KBM-7 (cell line): ENCODE measurements around the gene CDYL.

Source experiments
- DNase-seq: peaks from one replicate; pipeline ENCODE4 v3.0.0-alpha.2; 2015
- in situ Hi-C: fragments of 300-500 bp; cut with MboI; formaldehyde crosslinking; loops from 2 replicates; pipeline ENCODE4 v1.14.3; 2020; ENCODE audit warnings: low sequenced_read_pairs, low pct_unique_long_range_greater_than_20kb, mixed read lengths

Gene CDYL, protein sequence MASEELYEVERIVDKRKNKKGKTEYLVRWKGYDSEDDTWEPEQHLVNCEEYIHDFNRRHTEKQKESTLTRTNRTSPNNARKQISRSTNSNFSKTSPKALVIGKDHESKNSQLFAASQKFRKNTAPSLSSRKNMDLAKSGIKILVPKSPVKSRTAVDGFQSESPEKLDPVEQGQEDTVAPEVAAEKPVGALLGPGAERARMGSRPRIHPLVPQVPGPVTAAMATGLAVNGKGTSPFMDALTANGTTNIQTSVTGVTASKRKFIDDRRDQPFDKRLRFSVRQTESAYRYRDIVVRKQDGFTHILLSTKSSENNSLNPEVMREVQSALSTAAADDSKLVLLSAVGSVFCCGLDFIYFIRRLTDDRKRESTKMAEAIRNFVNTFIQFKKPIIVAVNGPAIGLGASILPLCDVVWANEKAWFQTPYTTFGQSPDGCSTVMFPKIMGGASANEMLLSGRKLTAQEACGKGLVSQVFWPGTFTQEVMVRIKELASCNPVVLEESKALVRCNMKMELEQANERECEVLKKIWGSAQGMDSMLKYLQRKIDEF

DNA sequence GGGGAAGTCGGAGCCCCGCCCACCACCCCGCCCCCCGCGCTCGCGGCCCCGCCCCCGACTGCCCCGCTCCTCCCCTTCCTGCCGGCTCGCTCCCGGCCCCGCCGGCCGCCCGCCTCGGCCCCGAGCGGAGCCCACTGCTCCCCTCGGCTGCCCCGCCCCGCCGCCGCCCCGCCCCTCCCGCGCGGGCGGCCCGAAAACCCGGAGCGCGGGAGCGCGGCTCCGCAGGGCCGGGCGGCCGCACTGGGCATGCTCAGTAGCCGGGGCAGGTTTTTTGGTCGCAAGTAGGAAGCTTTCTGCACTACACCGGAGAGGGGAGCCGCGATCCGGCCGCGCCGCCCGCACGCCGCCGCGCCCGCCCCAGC is at the start of gene CDYL:
Gene CDYL (plus strand): TSS at position 274 of the 362 bp plus-strand sequence. CDS start 380 bp downstream, outside the sequence.
- DNase-seq, result peak; percentile 64

DNA sequence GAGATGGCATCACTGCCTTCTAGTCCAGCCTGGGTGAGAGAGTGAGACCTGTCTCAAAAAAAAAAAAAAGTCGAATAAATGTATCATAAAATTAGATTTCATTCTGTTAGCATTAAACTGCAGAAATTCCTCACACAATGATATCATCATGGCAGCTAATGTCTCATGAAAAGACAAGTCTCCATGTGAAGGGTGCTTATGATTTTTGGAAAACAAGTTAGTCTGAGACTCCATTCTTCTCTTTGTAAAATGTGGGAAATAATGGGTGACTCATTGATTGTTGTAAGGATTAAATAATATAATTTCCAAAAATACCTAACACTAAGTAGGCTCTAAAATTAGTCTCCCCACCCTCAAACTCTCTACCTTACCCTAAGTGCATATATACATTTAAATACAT is 49.6 kb upstream of the CDYL start:
- in situ Hi-C loops, result no loop called here
- no peak for DNase-seq

More for the DNA sequence above, at the start of gene CDYL:
- in situ Hi-C loops, result no loop called here

DNA sequence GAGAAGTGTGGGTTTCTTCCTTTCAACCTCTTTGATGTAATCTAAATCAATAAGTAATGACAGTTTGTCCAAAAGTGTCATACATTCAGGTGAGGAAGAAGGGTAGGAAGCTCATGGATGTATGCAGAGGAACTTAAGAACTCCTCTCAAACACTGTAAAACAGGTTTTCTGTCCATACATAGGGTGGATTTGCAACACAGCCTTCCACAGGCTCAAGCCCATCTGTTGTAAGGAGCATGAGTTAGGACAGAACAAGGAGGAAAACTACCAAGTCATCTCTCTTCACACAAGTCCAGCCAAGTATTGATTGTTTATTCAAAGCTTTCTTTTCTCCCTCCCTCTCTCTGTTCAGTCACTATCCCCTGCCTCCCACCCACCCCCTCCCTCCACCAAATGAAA is 49.0 kb upstream of the CDYL start:
- in situ Hi-C loops, result no loop called here
- no peak for DNase-seq

DNA sequence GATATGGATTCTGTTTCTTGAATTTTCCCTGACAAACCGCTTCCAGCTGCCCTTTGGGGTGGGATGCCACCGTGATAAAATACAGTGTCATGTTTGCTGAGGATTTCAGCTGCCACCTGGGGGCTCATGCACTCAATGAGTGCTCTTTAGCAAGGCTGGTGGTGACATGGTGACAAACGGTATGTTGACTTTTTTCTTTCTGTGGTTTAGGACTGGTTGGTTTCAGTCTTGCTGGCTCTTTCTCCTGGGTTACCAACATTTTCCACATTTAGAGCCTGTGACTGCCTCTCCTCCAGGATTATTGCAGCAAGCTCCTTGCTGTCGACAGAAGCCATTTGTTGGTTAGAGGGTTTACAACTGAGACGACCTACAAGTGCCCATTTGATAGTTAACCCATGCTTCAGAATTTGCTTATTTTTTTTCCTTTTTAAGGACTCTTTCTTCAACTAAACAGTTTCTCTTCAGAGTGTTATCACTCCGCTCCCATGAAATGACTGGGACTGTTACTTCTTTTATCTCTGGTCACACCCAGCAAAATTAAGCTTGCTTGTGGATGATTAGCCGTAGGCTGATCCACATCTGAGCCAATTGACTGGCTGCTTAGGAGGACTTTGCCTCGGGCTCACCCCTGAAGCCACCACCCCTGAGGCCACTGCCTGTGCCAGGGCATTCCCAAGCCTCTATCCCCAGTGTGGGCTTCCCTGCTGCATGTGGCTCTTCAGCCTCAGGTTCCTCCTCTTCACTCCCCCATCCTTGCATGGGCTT is 48.4 kb upstream of the CDYL start:
- DNase-seq, result peak; percentile 40
- in situ Hi-C loops, result no loop called here

DNA sequence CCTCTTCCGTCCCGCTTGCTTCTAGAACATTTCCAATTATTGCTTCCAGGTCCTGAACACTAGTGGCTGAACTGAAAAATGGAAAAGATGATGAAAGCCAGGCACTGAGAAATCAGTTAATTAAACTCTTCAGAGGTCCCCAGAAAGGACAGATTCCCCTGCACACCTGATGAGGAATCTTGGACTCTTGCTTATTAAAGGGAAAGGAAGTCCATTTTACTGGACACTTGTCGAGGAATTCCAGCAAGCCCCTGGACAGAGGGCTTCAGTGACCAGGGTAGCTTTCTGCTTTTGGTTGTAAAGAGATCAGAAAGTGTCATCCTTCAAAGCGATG is 47.8 kb upstream of the CDYL start:
- no peak for DNase-seq
- in situ Hi-C loops, result no loop called here

DNA sequence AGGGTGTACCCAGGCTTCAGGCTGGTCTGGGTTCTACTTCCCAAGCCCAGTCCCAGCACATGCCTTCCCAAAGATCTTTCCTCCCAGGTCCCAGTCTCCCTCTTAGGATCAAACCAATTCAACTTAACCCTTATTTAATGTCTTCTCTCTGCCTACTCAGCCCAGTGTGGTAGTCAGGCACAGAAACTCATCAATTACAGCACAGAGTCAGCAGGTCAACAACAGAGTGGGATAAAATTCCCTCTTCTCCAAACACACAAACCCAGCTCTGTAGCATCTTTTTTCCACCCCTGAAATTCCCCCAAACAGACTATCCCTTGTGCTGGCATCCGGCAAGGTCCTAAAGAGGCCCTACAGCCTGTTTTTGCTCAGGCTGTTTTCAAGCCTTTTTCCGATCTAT is 47.3 kb upstream of the CDYL start:
- in situ Hi-C loops, result no loop called here
- no peak for DNase-seq

DNA sequence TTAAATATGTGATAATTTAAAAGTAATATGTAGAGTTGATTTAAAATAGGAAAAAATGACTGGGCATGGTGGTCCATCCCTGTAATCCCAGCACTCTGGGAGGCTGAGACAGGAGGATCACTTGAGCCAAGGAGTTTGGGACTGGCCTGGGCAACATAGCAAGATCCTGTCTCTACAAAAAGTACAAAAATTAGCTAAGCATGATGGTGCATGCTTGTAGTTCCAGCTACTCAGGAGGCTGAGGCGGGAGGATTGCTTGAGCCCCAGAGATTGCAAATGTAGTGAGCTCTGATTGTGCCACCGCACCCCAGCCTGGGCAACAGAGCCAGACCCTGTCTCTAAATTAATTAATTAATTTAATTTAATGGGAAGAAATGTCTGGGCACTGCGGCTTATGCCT is 44.2 kb upstream of the CDYL start:
- no peak for DNase-seq
- in situ Hi-C loops, result no loop called here

DNA sequence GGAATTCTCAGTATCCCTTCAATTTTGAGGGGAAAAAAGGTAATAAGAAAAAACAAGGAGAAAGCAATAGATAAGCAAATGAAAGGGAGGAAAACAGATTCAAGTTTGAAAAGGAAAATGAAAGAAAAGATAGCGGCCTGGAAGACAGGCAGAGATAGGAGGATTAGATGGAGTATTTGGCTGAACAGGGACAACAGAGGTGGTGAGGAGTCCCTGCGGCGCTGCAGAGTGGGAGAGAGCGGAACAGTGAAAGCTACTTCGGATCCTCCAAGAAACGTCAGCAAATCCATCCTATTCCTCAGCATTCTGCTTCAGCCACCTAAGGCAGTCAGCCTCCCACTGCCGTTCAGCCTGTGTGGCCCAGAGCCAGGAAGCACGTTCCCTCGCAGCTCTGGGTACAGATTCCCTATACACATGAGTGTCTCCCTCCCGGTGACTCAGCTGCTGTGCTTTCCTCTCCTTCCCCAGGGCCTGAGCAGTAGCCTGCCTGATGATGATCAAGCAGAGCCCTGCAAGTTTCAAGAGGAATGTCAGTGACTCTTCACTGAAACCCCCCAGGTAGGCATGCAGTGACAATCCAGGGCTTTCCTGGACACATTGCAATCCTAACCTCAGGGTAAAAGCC is 43.4 kb upstream of the CDYL start:
- DNase-seq, result no peak
- in situ Hi-C loops, result no loop called here

DNA sequence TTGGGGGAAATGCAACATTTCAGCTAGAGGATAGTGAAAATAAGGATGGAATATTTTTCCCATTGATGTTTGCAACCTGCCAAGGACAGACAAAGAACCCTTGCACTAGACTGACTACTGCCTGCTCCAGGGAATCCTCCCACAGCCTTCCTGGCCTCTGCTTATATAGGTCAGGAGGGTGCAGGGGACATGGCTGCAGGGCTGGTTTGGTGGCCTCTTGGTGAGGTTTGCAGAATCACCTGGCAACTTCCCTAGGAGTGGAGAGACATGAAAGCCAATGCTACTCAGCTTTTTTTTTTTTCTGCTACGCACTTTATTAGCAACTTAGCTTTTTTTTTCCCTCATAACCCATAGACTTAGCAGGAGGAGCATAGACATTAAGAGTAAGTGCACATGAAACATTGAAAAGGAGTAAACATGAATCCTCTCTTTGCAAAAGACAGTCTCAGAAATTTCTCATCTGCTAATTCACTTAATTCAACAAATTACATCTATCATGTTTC is 39.8 kb upstream of the CDYL start:
- DNase-seq, result no peak
- in situ Hi-C loops, result no loop called here

DNA sequence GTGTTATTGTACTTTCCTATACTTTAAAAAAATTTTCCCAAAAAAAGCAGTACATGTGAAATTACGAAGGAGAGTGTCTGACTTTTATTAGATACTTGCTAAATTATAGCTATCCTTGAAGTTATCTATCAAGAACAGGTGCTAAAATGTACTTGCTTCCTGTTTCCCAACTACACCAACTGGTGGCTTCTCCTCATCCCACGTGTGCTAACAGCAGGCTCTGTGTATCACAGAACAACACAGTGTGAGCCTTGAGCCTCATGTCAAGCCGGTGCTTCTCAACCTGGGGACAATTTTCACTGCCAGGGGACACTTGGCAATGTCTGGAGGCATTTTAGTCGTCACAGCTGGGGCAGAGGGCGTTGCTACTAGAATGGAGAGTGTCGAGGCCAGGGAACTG is 36.2 kb upstream of the CDYL start:
- DNase-seq, result no peak
- in situ Hi-C loops, result no loop called here

DNA sequence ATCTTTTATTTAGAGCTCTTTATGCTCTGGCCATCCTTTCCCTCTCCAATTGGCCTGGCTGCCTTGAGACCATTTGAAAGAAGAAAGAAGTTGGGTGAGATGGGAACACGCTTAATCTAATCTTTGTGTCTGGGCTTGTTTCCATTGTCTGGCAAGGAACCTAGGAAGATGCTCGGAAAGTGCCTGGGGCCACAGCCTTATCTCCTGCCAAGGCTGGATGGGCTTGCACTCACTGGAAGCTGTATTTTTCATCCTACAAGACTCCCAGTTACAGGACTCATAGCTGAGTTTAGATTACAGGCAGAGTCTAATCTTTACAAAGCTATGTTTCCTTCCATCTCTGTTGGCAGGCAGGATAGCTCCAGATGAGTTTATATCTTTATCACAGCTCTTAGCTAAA is 33.1 kb upstream of the CDYL start:
- DNase-seq, result no peak

DNA sequence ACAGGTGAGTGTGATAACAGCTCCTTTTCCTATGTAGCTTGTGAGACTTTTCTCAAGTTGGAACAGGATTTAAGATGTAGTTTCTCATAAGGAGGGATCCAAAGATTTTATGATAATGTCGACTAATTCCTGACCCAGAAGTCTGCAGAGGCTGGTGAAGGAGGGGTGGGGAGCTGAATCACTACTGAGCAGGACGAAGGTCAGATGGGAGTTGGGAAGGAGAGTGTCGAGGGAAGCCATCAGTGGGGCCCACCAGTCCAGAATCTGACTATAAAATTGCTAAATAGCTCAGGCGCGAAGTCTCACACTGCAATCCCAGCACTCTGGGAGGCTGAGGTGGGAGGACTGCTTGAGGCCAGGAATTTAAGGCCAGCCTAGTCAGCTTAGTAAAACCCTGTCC is 32.3 kb upstream of the CDYL start:
- in situ Hi-C loops, result no loop called here

More for the DNA sequence above, 33.1 kb upstream of the CDYL start:
- in situ Hi-C loops, result no loop called here

DNA sequence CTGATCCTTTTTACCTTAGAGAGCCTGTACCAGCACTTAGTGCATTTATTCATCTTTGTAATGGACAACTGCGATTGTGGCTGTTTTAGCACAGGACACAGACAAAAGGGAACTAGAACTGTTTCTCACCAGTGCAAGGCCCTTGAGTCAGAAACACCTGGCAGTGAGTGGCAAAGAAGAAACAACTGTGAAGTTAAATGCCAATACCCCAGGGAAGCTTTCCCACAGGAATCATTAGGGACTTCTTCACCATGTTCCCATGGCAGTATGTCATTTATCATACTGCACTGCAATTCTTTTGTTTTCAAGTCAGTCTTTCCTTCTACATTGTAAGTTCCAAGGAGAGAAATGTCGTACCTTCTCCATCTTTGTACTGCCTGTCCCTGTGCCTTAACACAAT is 28.6 kb upstream of the CDYL start:
- no peak for DNase-seq
- in situ Hi-C loops, result no loop called here

More for the DNA sequence above, 32.3 kb upstream of the CDYL start:
- no peak for DNase-seq

DNA sequence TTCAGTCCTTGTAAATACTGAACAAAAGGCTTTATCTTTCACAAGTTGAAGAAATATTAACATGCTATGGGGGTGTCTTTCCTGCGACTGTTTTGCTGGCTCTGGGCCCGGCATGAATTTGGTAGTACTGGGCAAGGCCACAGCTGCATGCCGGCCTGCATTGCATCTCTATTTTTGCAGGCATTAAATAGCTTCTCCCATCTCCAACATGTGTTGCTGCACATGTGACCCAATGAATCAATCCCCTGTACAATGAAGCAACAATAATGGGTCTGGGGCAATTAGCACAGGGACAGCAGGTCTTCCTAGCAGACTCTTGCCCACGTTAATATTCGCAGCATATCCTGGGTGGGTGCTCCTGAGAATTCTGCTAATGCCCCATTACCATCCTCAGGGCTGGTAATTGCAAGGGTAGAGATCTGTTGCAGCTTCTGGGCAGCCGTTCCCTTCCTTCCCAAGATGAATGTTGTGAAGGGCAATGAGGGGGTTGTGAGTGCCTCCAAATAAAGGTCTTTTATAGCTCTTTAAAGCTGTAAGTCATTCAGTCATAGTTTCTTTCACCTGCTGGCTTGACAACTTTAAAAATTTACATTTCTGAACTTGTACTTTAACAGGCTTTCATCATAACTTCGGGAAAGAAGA is 24.3 kb upstream of the CDYL start:
- DNase-seq, result no peak
- in situ Hi-C loops, result no loop called here

DNA sequence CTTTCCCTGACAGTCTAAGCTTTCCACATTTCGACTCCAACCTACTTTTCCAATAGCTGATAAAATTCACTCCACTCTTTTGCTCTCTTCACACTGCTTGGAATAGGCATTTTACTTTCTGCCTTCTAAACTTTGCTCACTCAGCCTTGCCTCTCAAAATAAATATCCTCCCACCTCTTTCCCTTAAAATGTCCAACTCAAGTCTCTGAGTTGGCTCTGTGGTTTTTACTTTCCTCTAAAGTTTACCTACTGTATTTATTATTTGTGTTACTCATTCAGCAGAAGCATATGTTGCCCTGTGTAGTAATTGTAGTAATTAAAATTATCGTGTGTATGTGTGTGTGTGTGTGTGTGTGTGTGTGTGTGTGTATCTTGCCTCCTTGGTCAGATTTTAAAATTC is 20.0 kb upstream of the CDYL start:
- DNase-seq, result no peak
- in situ Hi-C loops, result no loop called here

DNA sequence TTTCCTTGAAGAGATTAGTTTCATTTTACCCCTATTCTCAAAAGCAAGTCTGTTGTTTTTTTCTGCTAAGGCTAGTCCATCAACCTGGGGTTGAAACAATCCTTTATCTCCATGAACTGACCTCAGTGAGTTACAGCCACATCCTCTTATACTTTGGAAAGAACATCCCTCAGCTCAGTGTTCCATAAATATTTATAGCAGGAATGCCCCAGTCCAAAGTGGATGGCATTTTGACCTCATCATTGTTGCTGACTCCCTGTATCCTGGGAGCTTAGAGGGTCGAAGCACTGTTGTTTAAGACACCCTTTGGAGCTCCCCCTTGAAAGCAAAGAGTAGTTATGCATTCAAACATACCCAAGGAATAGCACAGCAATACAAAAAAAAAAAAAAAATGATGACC is 16.2 kb upstream of the CDYL start:
- in situ Hi-C loops, result no loop called here
- no peak for DNase-seq

DNA sequence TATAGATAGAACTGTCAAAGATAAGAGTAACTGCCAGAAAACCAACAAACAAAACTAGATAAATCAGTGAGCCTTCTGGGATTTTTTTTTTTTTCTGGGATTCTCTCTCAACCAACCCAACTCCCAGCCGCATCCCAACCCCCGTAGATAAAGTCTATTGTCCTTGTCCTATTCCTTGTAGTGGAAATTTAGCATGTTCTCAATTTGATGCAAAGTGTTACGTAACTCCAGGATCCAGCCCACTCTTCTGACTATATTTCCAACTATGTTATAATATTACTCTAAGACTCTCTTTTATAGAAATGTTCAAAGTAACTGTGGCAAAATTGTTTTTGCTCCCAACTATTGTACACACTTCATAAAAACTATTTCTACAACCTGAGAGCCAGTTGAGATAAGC is 15.4 kb upstream of the CDYL start:
- in situ Hi-C loops, result no loop called here
- no peak for DNase-seq

DNA sequence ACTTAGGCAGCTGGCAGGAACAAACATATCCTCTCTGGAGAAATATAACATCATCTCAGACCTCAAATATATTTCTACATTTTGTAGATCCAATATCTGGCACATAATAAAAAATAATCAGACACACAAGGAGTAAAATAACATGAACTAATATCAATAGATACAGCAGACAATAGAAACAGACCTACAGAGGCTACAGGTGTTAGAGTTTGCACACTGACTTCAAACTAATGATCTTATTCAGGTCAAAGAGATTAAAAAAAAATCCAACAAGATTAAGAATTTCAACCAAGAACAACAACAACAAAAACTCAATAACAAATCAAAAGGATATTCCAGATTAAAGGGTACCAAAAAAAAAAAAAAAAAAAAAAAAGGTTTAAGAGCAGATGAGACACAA is 13.9 kb upstream of the CDYL start:
- no peak for DNase-seq
- in situ Hi-C loops, result no loop called here

DNA sequence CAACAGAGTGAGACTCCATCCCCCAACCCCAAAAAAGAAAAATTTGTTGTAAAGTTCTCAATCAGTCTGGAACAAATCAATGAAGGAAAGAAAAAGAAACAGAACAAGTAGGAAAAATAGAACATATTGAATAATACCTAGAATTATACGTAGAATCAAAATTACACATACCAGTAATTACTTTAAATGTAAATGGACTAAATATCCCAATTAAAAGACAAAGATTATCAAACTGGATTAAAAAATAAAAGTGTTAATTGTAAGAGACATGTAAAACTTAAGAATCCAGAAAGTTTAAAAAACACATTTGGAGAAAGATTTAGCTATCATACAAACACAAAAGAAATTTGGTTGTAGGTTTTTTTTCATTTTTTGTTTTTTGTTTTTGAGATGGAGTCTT is 12.3 kb upstream of the CDYL start:
- DNase-seq, result no peak
- in situ Hi-C loops, result no loop called here
